ENCODE data around the gene GATAD2A. TPM values are rescaled to one million over a fixed set of nuclear protein-coding genes. Genes with fewer than 3 reads are reported as not detected.
A peak's percentile ranks its signal among the peaks of the same experiment; 100 is the strongest.

The GATAD2A gene
- total and polyA plus RNA-seq, 9 of the 15 experiments (the other 6 are each of a cell fraction or from before 2014, with no cell fraction given): 2.4 to 226 (median 44.2) TPM

DNA sequence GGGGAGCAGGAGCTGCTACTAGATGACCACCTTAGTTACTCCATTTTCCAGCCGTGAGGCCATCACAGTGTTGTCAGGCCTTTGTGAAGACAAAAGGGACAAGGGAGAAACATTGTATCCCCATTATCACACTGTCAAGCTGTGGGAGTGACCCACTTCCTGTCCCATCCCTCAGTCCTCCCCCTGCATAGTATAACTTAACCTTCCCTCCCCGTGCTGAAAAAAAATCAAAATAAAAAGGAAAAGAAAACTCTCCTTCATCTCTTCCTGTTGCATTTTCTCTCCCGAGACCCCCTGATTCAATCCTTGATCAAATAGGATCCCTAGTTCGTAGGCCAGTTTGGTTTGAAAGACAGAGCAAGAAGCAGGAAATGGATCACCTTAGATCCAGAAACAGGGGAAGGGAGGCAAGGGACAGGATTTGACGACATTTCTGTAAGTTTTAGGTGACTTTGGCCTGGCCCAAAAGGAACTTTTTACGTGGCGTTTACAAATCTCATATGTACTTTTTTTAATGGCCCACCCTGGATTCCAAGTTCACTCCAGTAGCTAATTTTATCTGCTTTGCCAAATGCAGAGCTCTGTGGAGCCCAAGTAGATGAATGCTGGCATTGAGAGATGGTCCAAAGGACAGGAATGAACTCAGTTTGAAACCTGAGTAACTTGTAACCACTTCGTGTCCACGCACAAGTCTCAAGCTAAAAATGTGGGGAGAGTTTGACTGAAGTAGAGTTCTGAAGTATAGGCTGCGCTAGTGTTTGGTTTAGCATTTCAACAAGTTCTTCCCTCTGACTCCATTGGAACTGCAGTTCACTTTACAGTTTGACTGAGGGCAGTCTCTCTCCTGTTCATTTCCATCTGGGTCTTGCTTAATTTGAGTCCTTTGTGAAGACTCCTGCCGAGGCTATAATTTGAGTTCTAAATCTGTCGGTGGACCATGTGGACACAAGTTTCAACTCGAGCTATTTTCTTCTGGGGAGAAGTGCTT is 16.6 kb upstream of the GATAD2A start (continued):
- TF ChIP-seq, protein P1, sequence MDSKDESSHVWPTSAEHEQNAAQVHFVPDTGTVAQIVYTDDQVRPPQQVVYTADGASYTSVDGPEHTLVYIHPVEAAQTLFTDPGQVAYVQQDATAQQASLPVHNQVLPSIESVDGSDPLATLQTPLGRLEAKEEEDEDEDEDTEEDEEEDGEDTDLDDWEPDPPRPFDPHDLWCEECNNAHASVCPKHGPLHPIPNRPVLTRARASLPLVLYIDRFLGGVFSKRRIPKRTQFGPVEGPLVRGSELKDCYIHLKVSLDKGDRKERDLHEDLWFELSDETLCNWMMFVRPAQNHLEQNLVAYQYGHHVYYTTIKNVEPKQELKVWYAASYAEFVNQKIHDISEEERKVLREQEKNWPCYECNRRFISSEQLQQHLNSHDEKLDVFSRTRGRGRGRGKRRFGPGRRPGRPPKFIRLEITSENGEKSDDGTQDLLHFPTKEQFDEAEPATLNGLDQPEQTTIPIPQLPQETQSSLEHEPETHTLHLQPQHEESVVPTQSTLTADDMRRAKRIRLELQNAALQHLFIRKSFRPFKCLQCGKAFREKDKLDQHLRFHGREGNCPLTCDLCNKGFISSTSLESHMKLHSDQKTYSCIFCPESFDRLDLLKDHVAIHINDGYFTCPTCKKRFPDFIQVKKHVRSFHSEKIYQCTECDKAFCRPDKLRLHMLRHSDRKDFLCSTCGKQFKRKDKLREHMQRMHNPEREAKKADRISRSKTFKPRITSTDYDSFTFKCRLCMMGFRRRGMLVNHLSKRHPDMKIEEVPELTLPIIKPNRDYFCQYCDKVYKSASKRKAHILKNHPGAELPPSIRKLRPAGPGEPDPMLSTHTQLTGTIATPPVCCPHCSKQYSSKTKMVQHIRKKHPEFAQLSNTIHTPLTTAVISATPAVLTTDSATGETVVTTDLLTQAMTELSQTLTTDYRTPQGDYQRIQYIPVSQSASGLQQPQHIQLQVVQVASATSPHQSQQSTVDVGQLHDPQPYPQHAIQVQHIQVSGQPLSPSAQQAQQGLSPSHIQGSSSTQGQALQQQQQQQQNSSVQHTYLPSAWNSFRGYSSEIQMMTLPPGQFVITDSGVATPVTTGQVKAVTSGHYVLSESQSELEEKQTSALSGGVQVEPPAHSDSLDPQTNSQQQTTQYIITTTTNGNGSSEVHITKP (IDR thresholded peaks at IDR 0.05; ENCODE audit: partially characterized antibody): peak; percentile 61
- TF ChIP-seq L3MBTL2 (IDR thresholded peaks at IDR 0.05): no peak
- no peak for TF ChIP-seq RUNX1 (IDR thresholded peaks at IDR 0.05; ENCODE audit: low read depth)
- TF ChIP-seq ZBTB9 (CRISPR knock-in tag; IDR thresholded peaks at IDR 0.05): no peak
- TF ChIP-seq TARDBP (IDR thresholded peaks at IDR 0.05): no peak
- TF ChIP-seq DIDO1 (tag; IDR thresholded peaks at IDR 0.05; ENCODE audit: low read depth): peak; percentile 44; the same call in 1 of the 2 replicates
- peak; percentile 39; the same call in 1 of the 2 replicates for TF ChIP-seq ETV5 (CRISPR knock-in tag; IDR thresholded peaks at IDR 0.05; ENCODE audit: low read depth)
- no peak for TF ChIP-seq SMARCC2 (IDR thresholded peaks at IDR 0.05; ENCODE audit: low read depth)
- no peak for TF ChIP-seq ZNF24 (IDR thresholded peaks at IDR 0.05)
- peak; percentile 14; the same call in 1 of the 2 replicates for TF ChIP-seq CBFA2T3 (IDR thresholded peaks at IDR 0.05)
- TF ChIP-seq NR2C1 (IDR thresholded peaks at IDR 0.05): peak; percentile 48; the same call in 1 of the 2 replicates
- TF ChIP-seq NR2C1 (tag; IDR thresholded peaks at IDR 0.05): 0 out of 2 replicates have a peak, but pooled peaks have one; percentile 14
- no peak for TF ChIP-seq ESRRB (CRISPR knock-in tag; IDR thresholded peaks at IDR 0.05; ENCODE audit: borderline replicate concordance)
- TF ChIP-seq SIN3B (IDR thresholded peaks at IDR 0.05; ENCODE audit: low read depth): peak; percentile 47; the same call in 1 of the 2 replicates
- TF ChIP-seq, protein P2, sequence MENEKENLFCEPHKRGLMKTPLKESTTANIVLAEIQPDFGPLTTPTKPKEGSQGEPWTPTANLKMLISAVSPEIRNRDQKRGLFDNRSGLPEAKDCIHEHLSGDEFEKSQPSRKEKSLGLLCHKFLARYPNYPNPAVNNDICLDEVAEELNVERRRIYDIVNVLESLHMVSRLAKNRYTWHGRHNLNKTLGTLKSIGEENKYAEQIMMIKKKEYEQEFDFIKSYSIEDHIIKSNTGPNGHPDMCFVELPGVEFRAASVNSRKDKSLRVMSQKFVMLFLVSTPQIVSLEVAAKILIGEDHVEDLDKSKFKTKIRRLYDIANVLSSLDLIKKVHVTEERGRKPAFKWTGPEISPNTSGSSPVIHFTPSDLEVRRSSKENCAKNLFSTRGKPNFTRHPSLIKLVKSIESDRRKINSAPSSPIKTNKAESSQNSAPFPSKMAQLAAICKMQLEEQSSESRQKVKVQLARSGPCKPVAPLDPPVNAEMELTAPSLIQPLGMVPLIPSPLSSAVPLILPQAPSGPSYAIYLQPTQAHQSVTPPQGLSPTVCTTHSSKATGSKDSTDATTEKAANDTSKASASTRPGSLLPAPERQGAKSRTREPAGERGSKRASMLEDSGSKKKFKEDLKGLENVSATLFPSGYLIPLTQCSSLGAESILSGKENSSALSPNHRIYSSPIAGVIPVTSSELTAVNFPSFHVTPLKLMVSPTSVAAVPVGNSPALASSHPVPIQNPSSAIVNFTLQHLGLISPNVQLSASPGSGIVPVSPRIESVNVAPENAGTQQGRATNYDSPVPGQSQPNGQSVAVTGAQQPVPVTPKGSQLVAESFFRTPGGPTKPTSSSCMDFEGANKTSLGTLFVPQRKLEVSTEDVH (IDR thresholded peaks at IDR 0.05; ENCODE audit: low read depth, partially characterized antibody): peak; percentile 72
- TF ChIP-seq, protein P3, sequence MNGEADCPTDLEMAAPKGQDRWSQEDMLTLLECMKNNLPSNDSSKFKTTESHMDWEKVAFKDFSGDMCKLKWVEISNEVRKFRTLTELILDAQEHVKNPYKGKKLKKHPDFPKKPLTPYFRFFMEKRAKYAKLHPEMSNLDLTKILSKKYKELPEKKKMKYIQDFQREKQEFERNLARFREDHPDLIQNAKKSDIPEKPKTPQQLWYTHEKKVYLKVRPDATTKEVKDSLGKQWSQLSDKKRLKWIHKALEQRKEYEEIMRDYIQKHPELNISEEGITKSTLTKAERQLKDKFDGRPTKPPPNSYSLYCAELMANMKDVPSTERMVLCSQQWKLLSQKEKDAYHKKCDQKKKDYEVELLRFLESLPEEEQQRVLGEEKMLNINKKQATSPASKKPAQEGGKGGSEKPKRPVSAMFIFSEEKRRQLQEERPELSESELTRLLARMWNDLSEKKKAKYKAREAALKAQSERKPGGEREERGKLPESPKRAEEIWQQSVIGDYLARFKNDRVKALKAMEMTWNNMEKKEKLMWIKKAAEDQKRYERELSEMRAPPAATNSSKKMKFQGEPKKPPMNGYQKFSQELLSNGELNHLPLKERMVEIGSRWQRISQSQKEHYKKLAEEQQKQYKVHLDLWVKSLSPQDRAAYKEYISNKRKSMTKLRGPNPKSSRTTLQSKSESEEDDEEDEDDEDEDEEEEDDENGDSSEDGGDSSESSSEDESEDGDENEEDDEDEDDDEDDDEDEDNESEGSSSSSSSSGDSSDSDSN (IDR thresholded peaks at IDR 0.05; ENCODE audit: borderline replicate concordance in 1 of 2, low read depth in 2 of 2, low read length in 2 of 2): peak in 1 of 2 experiments; percentile 63; a peak in 1 of 4 replicates
- peak; percentile 60; the same call in 1 of the 2 replicates for TF ChIP-seq NFRKB (IDR thresholded peaks at IDR 0.05; ENCODE audit: low read depth)
- peak; percentile 70 for TF ChIP-seq SOX6 (IDR thresholded peaks at IDR 0.05)
